ENCODE data around the gene PRKAR2A.

The PRKAR2A gene

GRCh38 chr3:48847504-48848423 is at the start of gene PRKAR2A:
PRKAR2A (minus strand) TSS chr3:48847874; CDS start chr3:48847596, 278 bp downstream.
- peak; percentile 71 for DNase-seq

DNA sequence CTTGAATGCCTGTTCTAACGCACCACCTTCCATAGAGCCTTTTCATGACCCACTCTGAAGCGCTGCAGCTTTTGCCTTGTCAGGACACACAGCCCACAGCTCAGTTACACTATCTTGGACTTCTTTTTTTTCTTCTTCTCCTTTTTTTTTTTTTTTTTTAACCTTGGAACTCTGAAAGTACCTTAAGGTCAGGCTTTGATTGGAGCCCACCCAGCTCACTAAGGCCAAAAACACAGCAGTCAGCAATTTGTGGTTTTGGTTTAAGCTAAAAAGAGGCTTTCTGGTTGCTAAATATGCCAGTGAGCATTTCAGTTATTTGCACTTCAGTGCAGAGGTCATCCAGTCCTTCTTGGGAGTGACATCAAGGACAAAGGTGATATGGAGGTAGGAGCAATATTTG is 49.3 kb upstream of the PRKAR2A start:
- DNase-seq, result no peak

DNA sequence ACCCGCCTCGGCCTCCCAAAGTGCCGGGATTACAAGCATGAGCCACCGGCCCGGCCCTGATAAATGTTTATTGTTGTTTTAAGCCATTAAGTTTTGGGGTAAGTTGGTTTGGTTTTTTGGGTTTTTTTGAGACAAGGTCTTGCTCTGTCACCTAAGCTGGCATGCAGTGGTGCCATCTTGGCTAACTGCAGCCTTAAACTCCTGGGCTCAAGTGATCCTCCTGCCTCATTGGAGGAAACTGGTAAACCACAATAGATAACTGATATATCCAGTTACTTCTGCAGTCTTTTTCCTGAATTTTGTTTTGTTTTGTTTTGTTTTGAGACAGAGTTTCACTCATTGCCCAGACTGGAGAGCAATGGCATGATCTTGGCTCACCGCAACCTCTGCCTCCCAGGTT is 46.8 kb upstream of the PRKAR2A start:
- no peak for DNase-seq

DNA sequence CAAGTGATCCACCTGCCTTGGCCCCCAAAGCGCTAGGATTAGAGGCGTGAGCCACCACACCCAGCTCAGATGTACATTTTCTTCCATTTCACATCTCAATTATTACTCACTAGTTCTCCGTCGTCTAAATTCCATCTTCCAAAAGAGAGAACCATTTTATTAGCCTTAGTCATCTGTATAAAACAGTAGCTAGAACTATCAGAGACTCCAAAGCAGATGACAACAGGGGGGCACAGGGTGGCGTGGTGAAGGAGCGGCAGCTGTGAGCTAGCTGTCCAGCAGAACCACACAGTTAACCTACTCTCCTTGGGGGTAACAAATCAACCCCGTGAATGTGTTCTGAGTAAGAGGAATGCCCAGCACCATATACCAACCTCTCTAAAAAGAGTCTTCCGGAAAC is 43.9 kb upstream of the PRKAR2A start:
- DNase-seq, result no peak

DNA sequence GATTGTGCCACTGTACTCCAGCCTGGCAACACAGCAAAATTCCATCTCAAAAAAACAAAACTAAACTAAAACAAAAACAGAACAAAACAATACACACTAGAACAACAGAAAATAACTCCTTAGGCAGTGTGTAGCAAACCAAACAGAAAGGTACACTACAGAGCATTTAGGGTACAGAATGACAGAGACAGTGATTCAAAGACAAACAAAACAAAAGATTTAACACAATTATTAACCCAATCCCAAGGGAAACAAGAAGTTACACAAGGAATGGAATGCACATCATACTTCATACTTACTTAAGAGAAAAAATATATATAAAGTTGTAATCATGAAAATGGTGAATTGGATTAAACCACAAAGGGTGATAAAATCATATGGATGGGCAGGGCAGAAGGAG is 38.1 kb upstream of the PRKAR2A start:
- DNase-seq, result no peak

GRCh38 chr3:48881652-48882114 is 34.0 kb upstream of the PRKAR2A start:
- no peak for DNase-seq

GRCh38 chr3:48881006-48881405 is 33.3 kb upstream of the PRKAR2A start:
- DNase-seq, result no peak

- DNase-seq, result no peak
Observed at GRCh38 chr3:48879994-48880377, 32.3 kb upstream of the PRKAR2A start.

DNA sequence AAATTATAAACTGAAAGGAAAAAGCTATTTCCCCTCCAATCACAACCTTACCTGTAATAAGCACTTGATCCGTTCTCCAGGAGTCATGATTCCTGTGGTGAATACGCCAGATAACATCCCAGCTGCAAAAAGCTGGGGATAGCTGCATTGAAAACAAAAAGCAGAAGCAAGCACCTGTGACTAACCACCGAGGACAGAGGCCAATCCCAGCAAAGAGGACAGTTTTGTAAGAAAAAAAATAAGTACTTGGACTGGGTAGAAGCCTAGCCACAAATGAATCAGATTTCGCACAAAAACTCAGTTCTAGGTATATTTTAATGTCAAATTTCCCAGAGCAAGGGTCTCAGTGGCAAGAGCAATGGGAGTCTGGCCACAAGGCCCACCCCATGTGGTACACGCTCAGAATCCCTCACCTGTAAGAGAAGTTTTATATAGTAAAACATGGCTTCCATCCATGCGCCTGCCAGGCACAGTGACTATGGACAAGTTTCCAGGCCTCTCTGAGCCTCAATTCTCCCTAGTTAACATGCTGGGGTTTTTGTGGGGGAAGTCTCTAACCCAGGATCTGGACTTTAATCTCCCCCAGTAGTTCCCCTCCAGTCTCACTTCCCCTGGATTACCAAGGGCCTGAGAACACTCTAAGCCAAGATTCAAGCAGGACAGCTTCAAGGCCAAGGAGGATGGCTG is 31.8 kb upstream of the PRKAR2A start:
- no peak for DNase-seq

- no peak for DNase-seq
Observed at GRCh38 chr3:48877671-48878070, 30.0 kb upstream of the PRKAR2A start.

- DNase-seq, result no peak
Observed at GRCh38 chr3:48863122-48863521, 15.4 kb upstream of the PRKAR2A start.

GRCh38 chr3:48859206-48859605 is 11.5 kb upstream of the PRKAR2A start:
- no peak for DNase-seq

- no peak for DNase-seq
Observed at GRCh38 chr3:48858709-48859108, 11.0 kb upstream of the PRKAR2A start.

DNA sequence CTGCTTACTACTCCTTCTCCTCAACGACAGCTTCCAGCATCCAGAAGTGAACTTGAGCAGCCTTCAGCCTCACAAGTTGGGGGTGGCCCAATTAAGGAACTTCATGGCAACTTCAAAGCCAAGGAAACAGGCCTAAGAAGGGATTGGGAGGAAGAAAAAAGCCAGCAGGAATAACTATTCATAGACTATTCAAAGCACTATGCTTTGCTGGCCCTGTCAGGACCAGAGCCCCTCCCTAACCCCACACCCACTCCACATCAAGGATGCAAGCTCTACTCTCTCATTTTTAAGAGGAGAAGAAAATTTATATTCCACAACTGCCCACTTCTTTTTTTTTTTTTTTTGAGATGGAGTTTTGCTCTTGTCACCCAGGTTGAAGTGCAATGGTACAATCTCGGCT is 10.0 kb upstream of the PRKAR2A start:
- no peak for DNase-seq

DNA sequence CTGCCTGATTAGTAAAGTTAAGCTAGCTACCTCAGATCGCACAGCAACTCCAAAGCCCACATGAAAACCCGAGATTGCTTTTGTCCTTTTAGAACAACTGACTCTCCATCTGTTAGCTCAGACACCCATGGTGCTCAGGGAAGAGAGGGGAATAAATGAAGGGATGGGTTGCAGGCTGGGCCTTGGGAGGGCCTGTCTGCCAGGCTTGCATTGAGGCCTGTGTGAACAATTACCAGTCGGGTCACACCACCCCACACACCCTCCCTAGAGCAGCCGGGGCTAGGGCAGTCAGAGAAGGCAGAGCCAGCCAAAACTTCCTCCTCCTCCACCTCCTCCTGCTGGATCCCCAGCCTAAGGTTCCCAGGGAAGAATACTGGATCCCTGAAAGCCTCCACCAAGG is 8.8 kb upstream of the PRKAR2A start:
- no peak for DNase-seq

GRCh38 chr3:48855681-48856447 is 8.2 kb upstream of the PRKAR2A start:
- DNase-seq, result no peak

- DNase-seq, result no peak
Observed at GRCh38 chr3:48852151-48852550, 4.5 kb upstream of the PRKAR2A start.

- DNase-seq, result no peak
Observed at GRCh38 chr3:48851407-48851806, 3.7 kb upstream of the PRKAR2A start.

DNA sequence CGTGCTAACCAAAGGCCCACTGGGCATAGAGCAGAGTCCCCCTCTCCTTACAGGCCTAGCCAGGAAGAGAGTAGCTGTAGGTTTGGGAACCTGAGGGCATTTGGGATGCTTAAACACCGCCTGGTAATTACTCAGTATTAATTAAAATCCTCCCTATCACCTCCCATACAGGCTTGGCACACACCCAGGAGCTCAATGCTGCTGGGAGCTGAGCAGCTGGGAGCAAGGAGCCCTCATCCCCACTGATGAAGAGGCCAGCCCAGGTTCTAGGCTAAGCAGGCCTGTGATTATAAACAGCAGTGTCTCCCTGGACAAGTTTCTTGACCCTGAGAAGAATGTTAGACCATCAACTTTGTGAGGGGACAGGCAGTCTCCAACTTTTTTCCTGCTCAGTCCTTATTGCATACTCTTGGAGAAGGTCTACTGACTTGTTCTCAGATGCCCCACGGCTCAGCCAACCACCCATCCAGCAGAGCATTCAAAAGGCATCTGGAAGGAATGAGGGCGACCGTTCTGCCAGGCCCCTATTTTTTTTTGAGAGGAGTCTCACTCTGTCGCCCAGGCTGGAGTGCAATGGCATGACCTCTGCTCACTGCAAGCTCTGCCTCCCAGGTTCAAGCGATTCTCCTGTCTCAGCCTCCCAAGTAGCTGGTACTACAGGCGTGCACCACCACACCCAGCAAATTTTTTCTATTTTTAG is 1.3 kb upstream of the PRKAR2A start:
- no peak for DNase-seq

- DNase-seq, result peak; percentile 52
Observed at GRCh38 chr3:48847053-48847503, 596 bp downstream of the PRKAR2A start.

DNA sequence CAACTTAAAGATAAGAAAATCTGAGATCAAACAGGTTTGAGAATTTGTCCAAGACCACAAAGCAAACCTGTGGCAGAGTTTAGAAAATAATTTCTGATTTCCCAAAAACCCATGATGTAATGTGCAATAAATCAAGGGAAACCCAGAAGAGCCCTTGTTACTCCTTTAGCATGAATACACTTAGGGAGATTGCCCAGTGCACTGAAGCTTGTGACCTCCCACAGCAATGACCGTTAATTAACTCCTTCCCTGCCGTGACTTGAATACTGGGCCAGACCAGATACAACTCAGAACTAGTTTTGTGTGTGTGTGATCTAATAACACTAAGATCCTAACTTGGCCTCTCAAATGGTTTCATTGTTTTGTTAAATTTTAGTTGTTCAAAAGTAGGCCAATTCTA is 2.5 kb downstream of the PRKAR2A start:
- no peak for DNase-seq

DNA sequence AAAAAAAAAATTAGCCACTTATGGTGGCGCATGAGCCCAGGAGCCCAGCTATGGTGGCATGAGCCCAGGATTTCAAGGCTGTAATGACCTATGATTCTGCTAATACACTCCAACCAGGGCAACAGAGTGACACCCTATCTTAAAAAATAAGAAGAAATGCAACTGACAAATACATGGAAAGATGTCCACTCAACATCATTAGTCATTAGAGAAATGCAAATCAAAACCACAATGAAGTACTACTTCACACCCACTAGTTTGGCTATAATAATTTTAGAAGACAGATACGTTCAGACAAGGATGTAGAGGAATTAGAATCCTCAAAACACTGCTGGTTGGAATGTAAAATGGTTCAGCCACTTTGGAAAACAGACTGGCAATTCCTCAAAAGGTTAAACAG is 10.5 kb downstream of the PRKAR2A start:
- DNase-seq, result no peak
